ENCODE data around the gene UGT1A10.

The UGT1A10 gene

GRCh38 chr2:233811732-233812131 lies 175.5 kb downstream of the UGT1A10 start:
- no peak for DNase-seq

GRCh38 chr2:233813236-233814055 lies 177.2 kb downstream of the UGT1A10 start:
- no peak for DNase-seq

- DNase-seq: no peak
Measured at GRCh38 chr2:233814056-233814835, 178.0 kb downstream of the UGT1A10 start.

GRCh38 chr2:233815861-233816260 lies 179.6 kb downstream of the UGT1A10 start:
- no peak for DNase-seq

- DNase-seq: no peak
Measured at GRCh38 chr2:233816334-233816733, 180.1 kb downstream of the UGT1A10 start.

- no peak for DNase-seq
Measured at GRCh38 chr2:233816771-233817170, 180.5 kb downstream of the UGT1A10 start.

- DNase-seq: no peak
Measured at GRCh38 chr2:233817361-233817911, 181.2 kb downstream of the UGT1A10 start.

- no peak for DNase-seq
Measured at GRCh38 chr2:233817995-233818638, 181.9 kb downstream of the UGT1A10 start.

- DNase-seq: no peak
Measured at GRCh38 chr2:233818639-233819621, 182.7 kb downstream of the UGT1A10 start.

- no peak for DNase-seq
Measured at GRCh38 chr2:233819884-233820773, 183.9 kb downstream of the UGT1A10 start.

GRCh38 chr2:233820774-233821105 lies 184.5 kb downstream of the UGT1A10 start:
- no peak for DNase-seq

- no peak for DNase-seq
Measured at GRCh38 chr2:233821196-233821595, 184.9 kb downstream of the UGT1A10 start.

- no peak for DNase-seq
Measured at GRCh38 chr2:233821709-233822100, 185.5 kb downstream of the UGT1A10 start.

- DNase-seq: no peak
Measured at GRCh38 chr2:233822101-233822771, 186.0 kb downstream of the UGT1A10 start.

Measured in CD4-positive, alpha-beta T cell treated with Interleukin-17A for 4 hours (primary cell).